BJ (cell line): ENCODE data around the gene MAGEA8. TPM values are rescaled to one million over a fixed set of nuclear protein-coding genes. Genes with fewer than 3 reads are reported as not detected.
"Not testable (repeated sequence)": the region's sequence is repeated elsewhere in the genome, so short reads cannot be mapped to it uniquely, and the experiment has no call there.

Experiments
- CTCF ChIA-PET: fragments of 350-600 bp; formaldehyde crosslinking; extraction: SDS; loops from one replicate; lab custom pipeline; 2021; ENCODE audit warnings: antibody characterized with exemption, inconsistent platforms; lab: Yijun Ruan, JAX
- POLR2A ChIA-PET: fragments of 300-600 bp; sonication (Branson Sonifier 250); formaldehyde crosslinking; extraction: SDS; loops from one replicate; lab custom pipeline; 2021; ENCODE audit warnings: antibody characterized with exemption; lab: Charles Lee
- DNase-seq: peaks from one replicate; pipeline ENCODE4 v3.0.0-alpha.2; 2011; ENCODE audit warnings: low read depth
- H3K27me3 ChIP-seq: 2 replicates; pipeline ENCODE4 v1.6.0; 2011; ENCODE audit warnings: low read length; ENCODE audit not compliant: control insufficient read depth, insufficient read depth
- H3K36me3 ChIP-seq: 2 replicates; pipeline ENCODE4 v1.5.1; 2011; ENCODE audit warnings: low read length; ENCODE audit not compliant: control insufficient read depth, insufficient read depth
- H3K4me3 ChIP-seq: 2 replicates; pipeline ENCODE4 v1.5.1; 2011; ENCODE audit warnings: low read depth, mild to moderate bottlenecking, control low read depth, low read length
- CTCF ChIP-seq: IDR thresholded peaks from 2 replicates; pipeline ENCODE4 v1.5.1; 2011; ENCODE audit warnings: low read depth, mild to moderate bottlenecking, control low read depth, inconsistent platforms, low read length, moderate library complexity; ENCODE audit not compliant: insufficient read depth
- polyA plus RNA-seq: library from polyadenylated mRNA; depleted of rRNA; stranded (reverse); fragments of >200 nt; gene quantifications from 2 replicates; pipeline ENCODE4 v1.2.3, GENCODE V29; 2011

MAGEA8 gene
- polyA plus RNA-seq, 1 experiment, result not detected

- DNase-seq, result no peak
- H3K27me3 ChIP-seq, result no peaks in the 10 kb centered on the region
- POLR2A ChIA-PET, result no interaction called here
- no peak for TF ChIP-seq CTCF
- H3K4me3 ChIP-seq, result no peak overlapping the region
- no peaks in the 10 kb centered on the region for H3K36me3 ChIP-seq
- CTCF ChIA-PET, result no interaction called here
Measured at GRCh38 chrX:149908727-149909126, 27.7 kb downstream of the MAGEA8 start.

- Histone ChIP-seq H3K4me3 (no peak overlapping the region), H3K27me3 (no peaks in the 10 kb centered on the region), H3K36me3 (no peaks in the 10 kb centered on the region)
- DNase-seq, result no peak
- TF ChIP-seq CTCF, result no peak
- ChIA-PET POLR2A (no interaction called here), CTCF (no interaction called here)
Measured at GRCh38 chrX:149909324-149910177, 28.6 kb downstream of the MAGEA8 start.

- CTCF ChIA-PET, result no interaction called here
- DNase-seq, result no peak
- no peaks in the 10 kb centered on the region for H3K27me3 ChIP-seq
- no peaks in the 10 kb centered on the region for H3K36me3 ChIP-seq
- TF ChIP-seq CTCF, result no peak
- no peak overlapping the region for H3K4me3 ChIP-seq
- POLR2A ChIA-PET, result no interaction called here
Measured at GRCh38 chrX:149910178-149910695, 29.3 kb downstream of the MAGEA8 start.

- POLR2A ChIA-PET, result no interaction called here
- no peak for DNase-seq
- CTCF ChIA-PET, result no interaction called here
- no peak overlapping the region for H3K4me3 ChIP-seq
- no peaks in the 10 kb centered on the region for H3K36me3 ChIP-seq
- TF ChIP-seq CTCF, result no peak
- H3K27me3 ChIP-seq, result no peaks in the 10 kb centered on the region
Measured at GRCh38 chrX:149916745-149917392, 35.9 kb downstream of the MAGEA8 start.

- H3K4me3 ChIP-seq, DNase-seq, CTCF ChIA-PET, H3K36me3 ChIP-seq, POLR2A ChIA-PET, H3K27me3 ChIP-seq: not testable (repeated sequence)
Measured at GRCh38 chrX:149923836-149924235, 42.9 kb downstream of the MAGEA8 start.

GRCh38 chrX:149924434-149924833 is 43.5 kb downstream of the MAGEA8 start:
- H3K36me3 ChIP-seq, H3K4me3 ChIP-seq, CTCF ChIA-PET, H3K27me3 ChIP-seq, DNase-seq, POLR2A ChIA-PET: not testable (repeated sequence)

GRCh38 chrX:149927245-149927963 is 46.4 kb downstream of the MAGEA8 start:
- POLR2A ChIA-PET, CTCF ChIA-PET, DNase-seq, H3K27me3 ChIP-seq, H3K36me3 ChIP-seq, H3K4me3 ChIP-seq: not testable (repeated sequence)

- H3K36me3 ChIP-seq, CTCF ChIA-PET, DNase-seq, H3K4me3 ChIP-seq, POLR2A ChIA-PET, H3K27me3 ChIP-seq: not testable (repeated sequence)
Measured at GRCh38 chrX:149927964-149928258, 46.9 kb downstream of the MAGEA8 start.

- H3K27me3 ChIP-seq, CTCF ChIA-PET, H3K36me3 ChIP-seq, DNase-seq, H3K4me3 ChIP-seq, POLR2A ChIA-PET: not testable (repeated sequence)
Measured at GRCh38 chrX:149928635-149929034, 47.7 kb downstream of the MAGEA8 start.
